GM21717 (cell line): ENCODE data around the gene ATG7.
"Not testable (repeated sequence)": the region's sequence is repeated elsewhere in the genome, so short reads cannot be mapped to it uniquely, and the experiment has no call there.

Experiments used
- ATAC-seq: cut with Tn5 transposase; IDR thresholded peaks from one replicate; pipeline ENCODE4 v1.9.1; 2021; ENCODE audit warnings: mild to moderate bottlenecking, moderate library complexity; ENCODE audit not compliant: unreplicated experiment

Gene ATG7

DNA sequence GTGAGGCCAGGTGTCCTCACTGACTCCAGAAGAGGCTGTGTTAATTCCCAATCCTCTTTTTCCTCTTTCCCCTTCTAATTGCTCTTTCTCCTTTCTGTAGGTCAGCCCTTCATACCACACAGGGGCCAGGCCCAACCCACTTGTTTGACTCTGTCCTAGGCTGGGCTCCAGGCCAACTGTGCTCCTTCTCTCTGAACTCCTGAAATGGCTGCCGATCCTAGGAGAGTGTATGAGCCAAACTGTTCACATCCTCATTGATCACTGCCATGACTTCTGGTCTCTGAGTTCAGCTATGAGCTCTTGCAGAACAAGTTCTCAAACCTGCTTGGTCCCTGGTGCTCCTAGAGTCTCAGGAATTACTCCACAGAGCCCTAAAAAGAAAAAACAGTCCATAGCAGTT is 226.4 kb downstream of the ATG7 start:
- no peak for ATAC-seq

GRCh38 chr3:11499144-11499543 is 226.9 kb downstream of the ATG7 start:
- ATAC-seq, result no peak

DNA sequence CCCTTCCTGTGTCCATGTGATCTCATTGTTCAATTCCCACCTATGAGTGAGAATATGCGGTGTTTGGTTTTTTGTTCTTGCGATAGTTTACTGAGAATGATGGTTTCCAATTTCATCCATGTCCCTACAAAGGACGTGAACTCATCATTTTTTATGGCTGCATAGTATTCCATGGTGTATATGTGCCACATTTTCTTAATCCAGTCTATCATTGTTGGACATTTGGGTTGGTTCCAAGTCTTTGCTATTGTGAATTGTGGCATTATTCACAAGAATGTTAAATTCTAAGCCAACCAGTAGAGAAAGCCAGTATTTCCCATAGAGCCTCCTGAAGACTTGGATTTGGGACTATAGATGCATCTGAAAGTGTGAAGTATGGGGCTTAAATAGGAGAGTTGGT is 230.2 kb downstream of the ATG7 start:
- not testable (repeated sequence) for ATAC-seq

DNA sequence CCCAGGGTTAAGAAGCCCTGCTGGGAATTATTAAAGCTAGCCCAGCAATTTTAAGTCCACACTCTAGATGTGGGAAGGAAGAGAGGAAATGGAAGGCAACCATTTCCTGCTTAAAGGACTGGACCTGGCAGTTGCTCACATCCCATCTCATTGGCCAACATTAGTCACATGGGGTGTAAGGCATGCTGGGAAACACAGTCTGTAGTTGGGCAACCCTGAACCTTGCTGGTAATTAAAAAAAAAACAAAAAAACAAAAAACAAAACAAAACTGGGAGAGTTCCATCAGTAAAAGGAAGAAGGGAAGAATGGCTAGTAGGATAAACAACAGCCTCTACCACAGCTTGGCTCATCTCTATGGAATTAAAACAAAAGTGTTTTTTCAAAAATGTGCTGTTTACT is 235.5 kb downstream of the ATG7 start:
- ATAC-seq, result no peak

DNA sequence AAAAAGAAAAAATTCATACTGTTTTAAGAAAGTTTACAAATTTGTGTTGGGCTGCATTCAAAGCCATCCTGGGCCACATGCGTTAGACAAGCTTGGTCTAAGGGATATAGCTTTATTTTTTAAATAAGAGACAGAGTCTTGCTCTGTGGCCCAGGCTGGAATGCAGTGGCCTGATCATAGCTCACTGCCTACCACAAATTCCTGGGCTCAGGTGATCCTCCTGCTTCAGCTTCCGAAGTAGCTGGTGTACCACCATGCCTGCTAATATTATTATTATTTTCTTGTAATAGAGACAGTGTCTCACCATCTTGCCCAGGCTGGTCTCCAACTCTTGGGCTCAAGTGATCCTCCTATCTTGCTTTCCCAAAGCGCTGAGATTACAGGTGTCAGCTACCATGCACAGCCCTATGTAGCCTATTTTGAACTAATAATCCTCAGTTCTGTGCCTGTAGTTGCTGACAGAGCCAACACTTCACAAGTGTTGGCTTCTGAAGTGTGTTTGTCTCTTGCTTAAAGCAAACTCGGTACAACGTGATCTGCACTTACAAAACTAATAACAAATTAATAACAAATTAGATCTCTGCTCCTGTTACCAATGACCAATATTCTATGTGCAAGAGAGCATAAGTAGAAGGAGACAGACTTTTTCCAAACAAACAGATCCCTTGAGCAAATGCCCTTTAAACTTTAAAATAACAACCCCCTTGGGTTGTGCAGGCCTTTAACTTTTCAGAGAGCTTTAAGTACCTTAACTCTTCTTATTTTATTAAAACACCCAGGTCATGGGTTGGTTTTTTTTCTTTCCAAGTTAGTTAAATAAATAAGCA is 236.4 kb downstream of the ATG7 start:
- no peak for ATAC-seq

GRCh38 chr3:11509173-11510000 is 237.2 kb downstream of the ATG7 start:
- ATAC-seq, result no peak

DNA sequence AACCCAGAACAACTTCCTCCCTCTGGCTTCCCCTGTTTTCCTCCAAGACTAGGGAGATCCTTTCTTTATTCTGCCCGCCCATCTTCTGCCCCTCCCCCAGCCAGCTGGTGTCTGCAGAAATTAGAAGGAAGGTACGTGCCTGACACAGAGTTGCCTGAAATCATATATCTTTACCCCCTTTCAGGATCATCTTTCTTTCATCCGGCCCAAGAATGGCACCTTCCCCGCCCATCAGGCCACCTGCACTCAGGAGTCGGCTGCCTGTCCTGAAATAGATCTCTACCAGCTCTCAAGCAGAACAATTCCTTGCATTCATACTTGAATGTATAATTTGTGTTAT is 237.8 kb downstream of the ATG7 start:
- ATAC-seq, result no peak

GRCh38 chr3:11510356-11510755 is 238.2 kb downstream of the ATG7 start:
- ATAC-seq, result no peak

GRCh38 chr3:11511606-11512005 is 239.4 kb downstream of the ATG7 start:
- ATAC-seq, result not testable (repeated sequence)

DNA sequence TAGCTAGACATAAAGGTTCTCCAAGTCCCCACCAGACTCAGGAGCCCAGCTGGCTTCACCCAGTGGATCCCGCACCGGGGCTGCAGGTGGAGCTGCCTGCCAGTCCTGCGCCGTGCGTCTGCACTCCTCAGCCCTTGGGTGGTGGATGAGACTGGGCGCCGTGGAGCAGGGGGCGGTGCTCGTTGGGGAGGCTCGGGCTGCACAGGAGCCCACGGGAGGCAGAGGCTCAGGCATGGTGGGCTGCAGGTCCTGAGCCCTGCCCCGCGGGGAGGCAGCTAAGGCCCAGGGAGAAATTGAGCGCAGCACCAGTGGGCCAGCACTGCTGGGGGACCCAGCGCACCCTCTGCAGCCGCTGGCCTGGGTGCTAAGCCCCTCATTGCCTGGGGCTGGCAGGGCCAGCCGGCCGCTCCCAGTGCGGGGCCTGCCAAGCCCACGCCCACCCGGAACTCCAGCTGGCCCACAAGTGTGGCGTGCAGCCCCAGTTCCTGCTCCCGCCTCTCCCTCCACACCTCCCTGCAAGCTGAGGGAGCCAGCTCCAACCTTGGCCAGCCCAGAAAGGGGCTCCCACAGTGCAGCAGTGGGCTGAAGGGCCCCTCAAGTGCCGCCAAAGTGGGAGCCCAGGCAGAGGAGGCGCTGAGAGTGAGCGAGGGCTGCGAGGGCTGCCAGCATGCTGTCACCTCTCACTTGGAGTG is 241.1 kb downstream of the ATG7 start:
- not testable (repeated sequence) for ATAC-seq

GRCh38 chr3:11513817-11514135 is 241.6 kb downstream of the ATG7 start:
- ATAC-seq, result no peak

DNA sequence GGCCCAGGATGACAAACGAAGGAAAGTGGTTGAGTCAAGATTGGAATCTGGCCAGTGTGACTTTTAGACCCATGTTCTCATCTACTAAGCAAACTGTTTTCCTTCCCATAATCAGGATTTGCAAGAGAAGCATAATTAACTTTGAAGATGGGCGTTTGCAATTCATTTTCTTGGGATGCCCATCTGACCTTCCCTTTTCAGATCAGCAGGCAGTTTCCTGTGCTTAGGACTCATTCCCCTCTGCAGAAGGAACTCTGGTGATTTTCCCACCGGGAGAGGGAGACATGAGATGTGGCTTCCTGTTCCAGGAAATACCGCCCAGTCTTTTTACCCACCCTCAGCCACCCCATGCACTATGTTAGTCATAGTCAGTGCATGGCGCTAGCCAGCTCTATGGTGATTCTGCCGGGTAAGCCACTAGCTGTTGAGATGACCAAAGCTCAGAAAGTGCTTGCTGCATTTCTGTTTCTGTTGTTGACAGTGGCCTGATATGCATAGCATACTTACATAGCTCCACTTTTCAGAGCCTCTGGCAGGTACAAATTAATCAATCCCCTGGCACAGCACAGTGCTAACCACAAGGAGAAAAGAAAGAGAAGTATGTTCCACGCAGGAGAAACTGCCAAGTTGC is 242.1 kb downstream of the ATG7 start:
- ATAC-seq, result no peak

- ATAC-seq, result no peak
Measured at GRCh38 chr3:11517601-11518000, 245.4 kb downstream of the ATG7 start.

- no peak for ATAC-seq
Measured at GRCh38 chr3:11521167-11521566, 249.0 kb downstream of the ATG7 start.

- ATAC-seq, result no peak
Measured at GRCh38 chr3:11522398-11522715, 250.2 kb downstream of the ATG7 start.

DNA sequence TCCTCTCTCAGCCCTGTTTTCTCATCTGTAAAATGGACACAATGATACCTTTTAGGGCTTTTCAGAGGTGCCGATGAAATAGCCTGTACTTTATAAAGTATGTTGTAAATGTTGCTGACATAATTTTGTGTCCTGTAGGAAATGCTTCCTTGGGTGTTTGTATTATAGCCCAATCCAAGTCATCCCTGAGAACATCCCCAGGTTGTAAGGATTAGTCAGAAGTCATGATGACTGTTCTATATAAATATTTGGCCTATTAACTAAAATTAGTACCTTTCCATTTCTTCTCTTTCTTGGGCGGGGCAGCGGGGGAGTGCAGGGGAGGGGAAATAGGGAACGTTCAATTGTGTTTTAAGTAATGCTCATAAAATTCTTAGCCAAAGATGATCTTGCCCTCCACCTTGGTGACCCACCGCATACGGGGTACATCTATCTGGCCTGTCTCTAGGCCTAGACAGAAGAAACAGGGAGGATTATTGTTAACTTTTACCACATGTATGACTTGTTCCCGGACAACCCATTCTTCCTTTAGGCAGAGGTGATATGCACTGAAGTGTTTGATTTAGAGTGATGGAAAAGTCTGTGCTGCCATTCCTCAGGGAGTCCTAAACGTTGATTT is 250.9 kb downstream of the ATG7 start:
- no peak for ATAC-seq

DNA sequence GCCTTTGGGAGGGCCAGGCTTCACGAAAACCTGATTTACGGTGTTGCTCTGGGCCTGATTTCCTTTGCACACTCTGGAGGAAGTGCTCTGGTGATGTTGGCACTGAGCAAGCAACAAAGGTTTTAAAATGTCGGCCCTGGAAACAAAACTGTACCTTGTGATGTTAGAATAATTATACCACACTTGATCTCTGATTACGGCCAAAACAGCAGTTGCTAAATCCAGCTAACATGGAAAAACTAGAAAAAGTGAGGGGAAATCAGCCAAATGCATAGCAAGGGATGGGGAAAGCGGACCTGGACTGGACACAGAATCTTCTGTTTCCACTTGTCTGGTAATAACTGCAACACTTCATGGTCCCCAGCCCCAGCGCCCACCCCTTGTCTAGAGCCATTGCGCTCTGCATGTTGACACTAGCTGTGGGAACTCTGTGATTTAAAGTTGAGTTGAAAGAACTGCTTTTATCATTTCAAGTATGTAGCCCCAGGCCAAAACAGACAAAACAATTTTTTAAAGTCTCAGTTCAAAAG is 251.4 kb downstream of the ATG7 start:
- no peak for ATAC-seq

- ATAC-seq, result not testable (repeated sequence)
Measured at GRCh38 chr3:11526121-11526520, 253.9 kb downstream of the ATG7 start.

GRCh38 chr3:11529281-11529680 is 257.1 kb downstream of the ATG7 start:
- no peak for ATAC-seq

DNA sequence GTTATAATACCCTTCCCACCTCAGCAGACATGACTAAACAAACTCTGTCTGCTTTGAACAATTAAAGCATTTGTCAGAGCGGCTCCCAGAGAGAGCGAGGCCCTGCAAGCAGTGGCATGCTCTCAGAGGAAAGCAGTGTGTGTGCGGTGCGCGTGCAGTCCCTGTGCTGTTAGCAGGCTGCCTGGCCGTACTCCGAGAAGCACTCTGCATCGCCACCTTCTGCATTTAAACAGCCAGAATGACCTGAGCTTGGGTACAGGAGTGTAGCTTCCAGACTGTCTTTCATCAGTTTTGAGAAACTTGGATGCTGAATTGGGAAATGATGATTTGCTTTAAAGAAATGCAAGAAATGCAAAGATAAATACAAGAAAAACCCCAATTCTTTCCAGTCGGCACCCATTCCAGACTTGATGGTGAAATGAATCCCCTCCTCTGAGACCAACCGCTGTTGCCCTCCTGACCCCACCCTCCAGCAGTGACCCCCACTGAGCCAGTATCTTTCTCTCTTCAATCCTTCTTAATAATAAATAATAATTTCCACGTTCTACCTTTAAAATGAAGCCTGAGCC is 258.0 kb downstream of the ATG7 start:
- ATAC-seq, result no peak
